C4-2B (cell line): ENCODE results near the gene TEX35.
"Not testable (repeated sequence)": the region's sequence is repeated elsewhere in the genome, so short reads cannot be mapped to it uniquely, and the experiment has no call there.

Experiments used
- H3K27ac ChIP-seq: fragments of 450-650 bp; 2 replicates; pipeline ENCODE4 v1.5.1; 2017
- ZFX ChIP-seq: fragments of 450-650 bp; IDR thresholded peaks from 2 replicates; pipeline ENCODE4 v1.6.1; 2017
- TF ChIP-seq, protein P1 (sequence below): fragments of 450-650 bp; conservative IDR thresholded peaks from 2 replicates; pipeline ENCODE4 v1.5.1; 2017; ENCODE audit warnings: mild to moderate bottlenecking

Gene TEX35

DNA sequence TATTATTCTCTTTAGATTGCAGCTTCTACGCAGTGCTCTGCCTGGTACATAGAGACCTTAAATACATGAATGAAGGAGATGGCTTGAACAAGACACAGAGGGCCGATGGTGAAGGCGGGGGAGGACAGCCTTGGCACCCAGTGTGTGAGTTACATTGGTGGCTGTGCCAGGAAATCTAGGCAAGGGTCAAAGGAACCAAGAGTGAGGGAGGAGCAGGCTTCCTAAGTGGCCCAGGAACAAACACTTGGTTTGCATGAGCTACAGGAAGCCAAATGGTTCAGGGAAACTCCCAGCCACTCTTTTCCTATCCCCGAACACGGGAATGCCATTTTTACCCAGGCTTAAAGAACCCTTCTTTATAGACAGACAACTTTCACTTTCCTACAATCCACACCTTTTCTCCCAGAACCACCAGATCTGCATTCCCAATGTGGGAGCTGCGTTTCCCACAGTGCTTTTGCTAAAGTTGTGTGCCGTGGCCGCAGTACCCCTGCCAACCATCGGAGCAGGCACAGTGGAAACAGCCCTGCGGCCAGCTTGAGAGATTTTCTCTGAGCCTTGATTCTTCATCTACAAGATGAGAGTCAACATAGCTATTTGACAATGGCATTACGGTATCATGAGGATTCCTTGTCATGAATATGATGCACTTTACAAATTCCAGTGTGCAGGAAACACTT, 12.7 kb upstream of the TEX35 start:
- no peak overlapping the region for H3K27ac ChIP-seq
- TF ChIP-seq, protein P1, sequence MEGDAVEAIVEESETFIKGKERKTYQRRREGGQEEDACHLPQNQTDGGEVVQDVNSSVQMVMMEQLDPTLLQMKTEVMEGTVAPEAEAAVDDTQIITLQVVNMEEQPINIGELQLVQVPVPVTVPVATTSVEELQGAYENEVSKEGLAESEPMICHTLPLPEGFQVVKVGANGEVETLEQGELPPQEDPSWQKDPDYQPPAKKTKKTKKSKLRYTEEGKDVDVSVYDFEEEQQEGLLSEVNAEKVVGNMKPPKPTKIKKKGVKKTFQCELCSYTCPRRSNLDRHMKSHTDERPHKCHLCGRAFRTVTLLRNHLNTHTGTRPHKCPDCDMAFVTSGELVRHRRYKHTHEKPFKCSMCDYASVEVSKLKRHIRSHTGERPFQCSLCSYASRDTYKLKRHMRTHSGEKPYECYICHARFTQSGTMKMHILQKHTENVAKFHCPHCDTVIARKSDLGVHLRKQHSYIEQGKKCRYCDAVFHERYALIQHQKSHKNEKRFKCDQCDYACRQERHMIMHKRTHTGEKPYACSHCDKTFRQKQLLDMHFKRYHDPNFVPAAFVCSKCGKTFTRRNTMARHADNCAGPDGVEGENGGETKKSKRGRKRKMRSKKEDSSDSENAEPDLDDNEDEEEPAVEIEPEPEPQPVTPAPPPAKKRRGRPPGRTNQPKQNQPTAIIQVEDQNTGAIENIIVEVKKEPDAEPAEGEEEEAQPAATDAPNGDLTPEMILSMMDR: no peak
- TF ChIP-seq ZFX: no peak

- TF ChIP-seq, protein P1: no peak
- TF ChIP-seq ZFX: no peak
- no peak overlapping the region for H3K27ac ChIP-seq
Observed at GRCh38 chr1:178500936-178501554, 11.9 kb upstream of the TEX35 start.

GRCh38 chr1:178501705-178502329, 11.1 kb upstream of the TEX35 start:
- H3K27ac ChIP-seq: no peak overlapping the region
- TF ChIP-seq, protein P1: peak; percentile 97
- no peak for TF ChIP-seq ZFX

DNA sequence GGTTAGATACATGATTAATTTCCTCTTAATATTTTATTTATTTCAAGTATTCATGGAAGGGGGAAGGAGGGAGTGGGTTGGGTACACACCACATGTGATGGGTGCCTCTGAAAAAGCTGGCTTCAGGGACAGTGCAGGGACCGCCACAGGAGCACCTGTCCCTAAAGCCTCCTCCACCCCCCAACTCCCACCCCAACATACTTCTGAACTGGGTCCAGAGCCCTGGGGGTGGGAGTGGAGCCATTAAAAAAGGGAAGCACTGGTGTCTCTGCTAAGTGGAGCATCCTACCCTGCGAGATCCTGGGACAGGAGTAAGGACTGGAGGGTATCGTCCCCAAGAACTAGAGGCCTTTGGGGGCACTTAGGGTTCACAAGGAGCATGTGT, 10.6 kb upstream of the TEX35 start:
- TF ChIP-seq, protein P1: no peak
- TF ChIP-seq ZFX: no peak
- H3K27ac ChIP-seq: no peak overlapping the region

DNA sequence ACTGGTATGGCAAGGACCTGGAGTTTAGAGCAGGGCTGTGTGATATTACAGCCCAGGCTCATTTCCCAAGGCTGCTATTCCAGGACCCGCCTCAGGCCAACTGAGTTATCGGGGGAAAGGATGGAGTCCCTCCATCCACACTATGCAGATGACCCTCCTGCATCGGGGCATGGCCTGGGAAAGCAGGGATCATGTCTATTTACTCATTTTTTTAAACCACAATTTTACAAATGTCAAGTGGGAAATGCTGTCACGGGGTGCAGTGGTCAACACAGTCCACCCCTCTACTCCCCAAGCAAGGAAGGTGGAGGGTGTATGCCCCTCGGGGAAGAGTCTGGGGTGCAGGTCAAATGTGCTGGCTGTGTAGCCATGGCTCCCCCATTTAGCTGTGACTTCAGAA, 10.1 kb upstream of the TEX35 start:
- TF ChIP-seq, protein P1: no peak
- TF ChIP-seq ZFX: no peak
- H3K27ac ChIP-seq: no peak overlapping the region

DNA sequence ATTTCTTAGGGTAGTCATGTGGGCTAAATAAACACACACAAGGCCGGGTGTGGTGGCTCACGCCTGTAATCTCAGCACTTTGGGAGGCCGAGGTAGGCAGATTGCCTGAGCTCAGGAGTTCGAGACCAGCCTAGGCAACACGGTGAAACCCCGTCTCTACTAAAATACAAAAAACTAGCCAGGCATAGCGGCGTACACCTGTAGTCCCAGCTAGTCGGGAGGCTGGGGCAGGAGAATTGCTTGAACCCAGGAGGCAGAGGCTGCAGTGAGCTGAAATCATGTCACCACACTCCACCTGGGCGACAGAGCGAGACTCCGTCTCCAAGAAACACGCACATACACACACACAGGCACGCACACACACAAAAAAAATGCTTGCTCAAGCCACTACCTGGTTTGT, 9.6 kb upstream of the TEX35 start:
- not testable (repeated sequence) for H3K27ac ChIP-seq

- TF ChIP-seq, protein P1: no peak
- no peak for TF ChIP-seq ZFX
- H3K27ac ChIP-seq: no peak overlapping the region
Observed at GRCh38 chr1:178503849-178504248, 9.1 kb upstream of the TEX35 start.

DNA sequence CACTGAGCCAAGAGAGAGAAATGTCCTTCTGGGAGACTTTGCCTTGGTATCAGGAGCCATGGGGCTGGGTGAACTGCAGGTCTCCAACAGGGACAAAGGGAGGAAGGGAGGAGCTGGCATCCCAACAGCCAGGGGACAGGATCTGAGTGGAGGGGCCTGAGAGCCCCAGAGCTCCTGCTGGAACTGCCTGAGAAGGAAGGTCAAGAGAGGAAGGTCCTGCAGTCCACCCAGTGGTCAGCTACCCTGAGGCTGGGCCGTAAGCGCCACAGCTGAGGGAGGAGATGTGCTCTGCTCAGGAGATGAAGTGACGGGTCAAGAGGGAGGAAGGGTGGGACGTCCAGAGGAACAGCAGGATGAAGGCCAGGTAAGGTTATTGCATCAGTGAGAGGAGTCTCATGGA, 8.6 kb upstream of the TEX35 start:
- TF ChIP-seq, protein P1: no peak
- no peak for TF ChIP-seq ZFX
- H3K27ac ChIP-seq: no peak overlapping the region
